AG04449 (cell line): ENCODE results near the gene ITIH3.

Experiments
- CTCF ChIA-PET: fragments of 350-600 bp; formaldehyde crosslinking; extraction: SDS; loops from one replicate; lab custom pipeline; 2021; ENCODE audit warnings: antibody characterized with exemption; lab: Yijun Ruan, JAX
- POLR2A ChIA-PET: fragments of 400-600, 350-600 bp; formaldehyde crosslinking; extraction: SDS; loops from one replicate; lab custom pipeline; 2020; ENCODE audit warnings: antibody characterized with exemption, inconsistent platforms; lab: Yijun Ruan, JAX
- DNase-seq: peaks from one replicate; pipeline ENCODE4 v3.0.0-alpha.2; 2010; ENCODE audit warnings: low read depth, low spot score
- H3K4me3 ChIP-seq: 2 replicates; pipeline ENCODE4 v1.5.1; 2011; ENCODE audit warnings: low read depth, mild to moderate bottlenecking, control low read depth, low read length
- CTCF ChIP-seq: IDR thresholded peaks from one replicate; pipeline ENCODE4 v1.5.1; 2011; ENCODE audit warnings: mild to moderate bottlenecking, moderate library complexity, low read length, control low read depth, inconsistent platforms; ENCODE audit not compliant: insufficient read depth; ENCODE audit errors: missing control alignments

Gene ITIH3

GRCh38 chr3:52787672-52788625, 6.6 kb upstream of the ITIH3 start:
- no peak for DNase-seq
- TF ChIP-seq CTCF: no peak
- ChIA-PET CTCF (interaction anchor here (1.4 kb wide), 1 partner anchor 33 kb away, joined by 3 read pairs; no protein-coding TSS in a partner anchor), POLR2A (no interaction called here)
- no peak overlapping the region for H3K4me3 ChIP-seq

GRCh38 chr3:52788890-52789745, 5.5 kb upstream of the ITIH3 start:
- ChIA-PET CTCF (interaction anchor here (1.1 to 1.5 kb wide), 2 partner anchors 9 to 10 kb away, joined by 3 to 4 read pairs; no protein-coding TSS in a partner anchor), POLR2A (no interaction called here)
- no peak overlapping the region for H3K4me3 ChIP-seq
- no peak for DNase-seq
- TF ChIP-seq CTCF: no peak

GRCh38 chr3:52789746-52790040, 4.9 kb upstream of the ITIH3 start:
- CTCF ChIA-PET: interaction anchor here (1.1 to 1.5 kb wide), 2 partner anchors 9 to 10 kb away, joined by 3 to 4 read pairs; no protein-coding TSS in a partner anchor
- TF ChIP-seq CTCF: no peak
- DNase-seq: no peak
- POLR2A ChIA-PET: no interaction called here
- no peak overlapping the region for H3K4me3 ChIP-seq

- no peak overlapping the region for H3K4me3 ChIP-seq
- no peak for DNase-seq
- no peak for TF ChIP-seq CTCF
- CTCF ChIA-PET: interaction anchor here (1.5 kb wide), 1 partner anchor 11 kb away, joined by 4 read pairs; no protein-coding TSS in a partner anchor
- POLR2A ChIA-PET: no interaction called here
Measured at GRCh38 chr3:52790337-52790736, 4.3 kb upstream of the ITIH3 start.

- ChIA-PET POLR2A (no interaction called here), CTCF (no interaction called here)
- H3K4me3 ChIP-seq: no peak overlapping the region
- no peak for TF ChIP-seq CTCF
- no peak for DNase-seq
Measured at GRCh38 chr3:52790741-52791140, 3.9 kb upstream of the ITIH3 start.

GRCh38 chr3:52791366-52791765, 3.2 kb upstream of the ITIH3 start:
- DNase-seq: no peak
- no peak for TF ChIP-seq CTCF
- ChIA-PET CTCF (no interaction called here), POLR2A (no interaction called here)
- H3K4me3 ChIP-seq: no peak overlapping the region
